RPMI7951 (cell line): ENCODE data around the gene ASCL2. TPM values are rescaled to one million over a fixed set of nuclear protein-coding genes. Genes with fewer than 3 reads are reported as not detected.
"Not testable (repeated sequence)": the region's sequence is repeated elsewhere in the genome, so short reads cannot be mapped to it uniquely, and the experiment has no call there.

Experiments
- DNase-seq: peaks from one replicate; pipeline ENCODE4 v3.0.0-alpha.2; 2012; ENCODE audit warnings: low read depth
- total RNA-seq: library from RNA; depleted of rRNA; stranded (reverse); fragments of >200 nt; shearing (Covaris generic); gene quantifications from 2 replicates; pipeline ENCODE4 v1.2.3, GENCODE V29; 2014

ASCL2 gene
- total RNA-seq, 1 experiment from 2014 or later = not detected

- no peak for DNase-seq
Observed at GRCh38 chr11:2260491-2261364, 9.7 kb downstream of the ASCL2 start.

- DNase-seq = no peak
Observed at GRCh38 chr11:2259897-2260451, 10.4 kb downstream of the ASCL2 start.

DNA sequence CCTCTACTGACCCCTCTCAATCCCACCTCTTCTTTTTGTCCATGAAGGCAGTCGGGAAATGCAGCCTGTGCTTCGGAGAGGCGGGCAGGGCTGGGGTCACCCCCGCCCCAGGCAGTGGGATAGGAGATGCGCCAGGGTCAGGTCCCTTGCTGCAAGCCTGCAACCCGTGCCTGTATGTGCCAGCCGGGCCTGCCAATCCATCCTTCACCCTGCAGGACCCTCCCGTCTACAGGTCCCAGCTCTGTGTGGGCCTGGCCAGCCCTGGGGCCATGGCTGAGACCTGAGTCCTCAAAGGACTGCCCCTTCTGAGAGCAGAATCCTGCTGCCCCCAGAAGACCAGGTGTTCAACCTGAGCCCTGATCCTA is 10.9 kb downstream of the ASCL2 start:
- no peak for DNase-seq

DNA sequence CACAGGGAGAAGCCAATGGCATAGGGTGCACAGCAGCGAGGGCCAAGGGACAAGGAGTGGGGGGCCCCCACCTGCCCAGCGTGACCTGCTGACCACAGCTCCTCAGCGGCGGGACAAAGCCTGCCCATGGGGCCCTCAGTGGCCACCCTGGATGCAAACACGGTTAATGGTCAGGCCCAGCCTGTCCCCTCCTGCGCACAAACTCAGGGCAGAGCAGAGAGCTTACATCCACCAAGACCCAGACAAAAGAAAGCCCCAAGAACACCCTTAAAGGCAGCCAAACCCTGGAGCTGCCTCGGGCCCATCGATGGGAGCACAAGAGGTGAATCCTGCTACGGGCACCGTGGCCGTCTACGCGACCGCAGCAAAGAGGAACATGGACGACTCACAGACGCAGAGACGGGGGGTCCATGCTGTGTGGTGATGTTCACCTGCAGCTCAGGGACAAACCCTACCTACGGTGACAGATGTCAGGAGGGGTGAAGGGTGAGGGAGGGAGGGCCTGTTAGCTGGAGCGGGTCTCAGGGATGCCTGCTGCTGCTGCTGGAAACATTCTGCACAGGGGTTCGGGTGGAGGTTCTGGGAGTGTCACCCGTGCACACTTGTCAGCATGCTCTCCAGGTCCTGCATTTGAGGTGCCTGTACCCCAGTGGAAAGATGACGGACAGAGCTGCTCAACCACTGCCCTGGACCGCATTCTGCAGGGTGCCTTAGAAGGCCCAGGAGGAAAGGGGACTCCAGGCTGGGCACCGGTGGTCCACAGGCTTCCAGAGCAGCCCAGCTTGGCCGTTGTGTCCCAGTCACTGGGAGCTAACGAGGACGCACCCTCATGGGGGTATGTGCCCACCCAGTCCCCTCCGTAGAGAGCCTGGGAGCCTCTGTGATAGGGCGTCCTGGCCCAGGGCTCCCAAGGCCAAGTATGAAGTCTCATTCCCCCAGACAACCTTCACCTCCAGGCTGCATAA is 11.6 kb downstream of the ASCL2 start:
- DNase-seq = no peak

GRCh38 chr11:2256951-2257700 is 13.3 kb downstream of the ASCL2 start:
- no peak for DNase-seq

GRCh38 chr11:2256293-2256913 is 14.0 kb downstream of the ASCL2 start:
- no peak for DNase-seq

- DNase-seq = no peak
Observed at GRCh38 chr11:2252018-2252417, 18.4 kb downstream of the ASCL2 start.

DNA sequence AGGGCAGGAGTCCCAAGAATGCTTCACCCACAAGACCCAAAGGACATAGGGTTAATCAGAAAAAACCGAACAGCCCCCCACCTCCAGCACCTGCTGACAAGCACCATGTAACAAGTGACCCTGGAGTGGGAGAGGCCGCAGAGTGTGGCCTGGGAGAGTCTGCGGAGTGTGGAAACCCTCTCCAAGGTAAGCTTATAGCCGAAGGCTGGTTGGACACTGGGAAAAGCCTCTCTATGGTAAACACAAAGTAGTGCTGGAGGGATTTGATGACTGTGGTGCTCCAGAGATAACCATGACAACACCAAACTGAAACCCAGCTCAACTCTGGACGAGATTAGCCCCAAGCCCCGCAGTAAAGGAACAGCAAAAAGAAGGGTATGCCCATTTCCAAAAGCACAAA is 19.2 kb downstream of the ASCL2 start:
- DNase-seq = no peak

DNA sequence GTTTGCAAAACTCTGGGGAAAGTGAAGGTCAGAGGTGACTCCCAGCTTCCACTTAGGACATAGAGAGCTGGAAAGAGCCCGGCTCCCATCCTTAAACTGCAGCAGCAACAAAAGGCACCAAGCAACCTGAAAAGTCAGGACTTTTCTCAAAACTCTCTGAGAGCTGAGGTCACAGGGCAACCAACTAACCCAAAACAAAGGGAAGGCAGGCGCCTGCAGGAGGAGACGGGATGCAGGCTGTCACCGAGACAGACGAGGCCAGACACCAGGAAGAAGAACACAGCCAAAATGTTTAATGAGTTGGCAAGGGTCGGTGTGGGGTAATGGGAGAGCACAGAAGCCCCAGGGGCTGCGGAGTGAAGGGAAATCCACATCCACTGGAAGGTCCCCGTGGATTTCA is 19.9 kb downstream of the ASCL2 start:
- no peak for DNase-seq

DNA sequence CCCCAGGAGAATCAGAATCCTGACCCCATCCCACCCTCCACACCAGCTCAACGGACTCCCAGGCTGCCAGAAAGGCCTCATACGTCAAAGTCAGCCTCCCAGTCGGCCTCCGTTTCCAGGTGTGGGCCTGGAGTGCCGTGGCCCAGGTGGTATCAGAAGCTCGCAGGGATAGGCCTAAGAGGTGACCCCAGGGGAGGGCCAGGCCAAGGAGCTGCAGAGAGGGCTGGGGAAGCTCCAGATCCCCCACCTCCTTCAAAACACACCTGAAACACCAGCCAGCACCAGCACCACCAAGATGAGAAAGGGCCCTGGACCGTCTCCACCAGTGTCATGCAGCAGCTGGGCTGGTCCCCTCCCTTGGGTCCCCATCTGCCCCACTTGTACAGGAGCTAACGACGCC is 20.3 kb downstream of the ASCL2 start:
- DNase-seq = no peak

DNA sequence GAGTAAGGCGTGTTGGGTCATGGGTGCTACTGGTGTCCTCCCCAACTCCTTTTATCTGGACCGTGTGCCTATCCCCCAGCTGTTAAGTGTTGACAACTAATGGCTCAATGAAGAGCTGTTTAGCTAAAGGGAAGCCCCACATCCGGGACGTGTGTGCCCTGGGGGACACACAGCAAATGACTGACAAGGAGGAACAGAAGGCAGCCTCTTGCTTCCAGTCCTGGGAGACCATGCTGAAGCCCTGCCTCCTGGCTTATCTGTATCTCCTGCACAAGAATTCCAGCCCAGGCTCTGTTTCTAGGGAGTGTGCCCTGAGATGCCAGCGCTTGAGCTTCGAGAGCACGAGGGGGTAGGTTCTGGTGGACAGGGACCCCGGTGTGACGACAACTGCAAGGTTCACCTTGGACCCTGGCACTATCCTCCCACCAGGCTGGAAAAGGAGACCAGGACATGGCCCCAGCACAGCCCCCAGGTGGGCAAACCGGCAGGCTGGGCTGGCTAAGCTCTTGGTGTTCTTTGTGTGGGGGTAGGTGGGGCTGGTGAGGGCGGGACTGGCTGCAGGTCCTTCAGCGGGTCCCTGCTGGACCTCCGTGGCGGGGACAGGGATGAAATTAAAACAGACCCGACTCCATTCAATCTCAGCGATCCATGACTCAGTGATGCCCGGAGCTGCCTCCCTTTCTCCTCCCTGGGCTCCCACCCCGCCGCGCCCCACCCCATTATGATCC is 21.0 kb downstream of the ASCL2 start:
- DNase-seq = no peak

GRCh38 chr11:2248762-2249161 is 21.6 kb downstream of the ASCL2 start:
- no peak for DNase-seq

- no peak for DNase-seq
Observed at GRCh38 chr11:2248242-2248641, 22.1 kb downstream of the ASCL2 start.

GRCh38 chr11:2247496-2247895 is 22.9 kb downstream of the ASCL2 start:
- DNase-seq = no peak

- DNase-seq = no peak
Observed at GRCh38 chr11:2240834-2241233, 29.6 kb downstream of the ASCL2 start.

GRCh38 chr11:2237457-2238238 is 32.7 kb downstream of the ASCL2 start:
- no peak for DNase-seq

GRCh38 chr11:2236381-2237134 is 33.8 kb downstream of the ASCL2 start:
- not testable (repeated sequence) for DNase-seq

- no peak for DNase-seq
Observed at GRCh38 chr11:2235588-2236326, 34.6 kb downstream of the ASCL2 start.
